ENCODE results near the gene CFAP20DC. TPM values are rescaled to one million over a fixed set of nuclear protein-coding genes. Genes with fewer than 3 reads are reported as not detected.

CFAP20DC gene
- total RNA-seq, 1 donor from 2014 or later = not detected

DNA sequence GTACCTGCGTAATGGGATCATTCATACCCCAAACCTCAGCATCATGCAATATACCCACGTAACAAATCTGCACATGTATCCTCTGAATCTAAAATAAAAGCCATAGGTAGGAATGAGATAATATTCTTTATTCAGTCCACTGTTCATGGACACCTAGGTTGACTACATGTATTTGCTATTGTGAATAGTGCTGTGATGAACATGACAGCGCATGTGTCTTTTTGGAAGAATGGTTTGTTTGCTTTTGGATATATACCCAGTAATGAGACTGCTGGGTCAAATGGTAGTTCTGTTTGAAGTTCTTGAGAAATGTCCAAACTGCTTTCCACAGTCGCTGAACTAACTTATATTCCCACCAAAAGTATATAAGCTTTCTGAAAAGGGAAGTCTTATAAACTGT is 265.4 kb downstream of the CFAP20DC start:
- peaks cover 41% of the 10 kb centered on the region for H3K9me3 ChIP-seq (replicated peaks)
- TF ChIP-seq CTCF (IDR thresholded peaks at IDR 0.05; ENCODE audit: borderline replicate concordance) = no peak

GRCh38 chr3:58783845-58784244 is 266.0 kb downstream of the CFAP20DC start:
- Histone ChIP-seq H3K4me1 (no peaks in the 10 kb centered on the region), H3K36me3 (no peaks in the 10 kb centered on the region), H3K4me3 (no peak overlapping the region), H3K27ac (replicated peaks) (no peak overlapping the region), H3K9me3 (replicated peaks) (peaks cover 46% of the 10 kb centered on the region), H3K27me3 (ENCODE audit: low read depth) (no peaks in the 10 kb centered on the region)
- no peak for TF ChIP-seq CTCF (IDR thresholded peaks at IDR 0.05; ENCODE audit: borderline replicate concordance)
- no peak for DNase-seq
- intact Hi-C loops (cut with micrococcal nuclease) = no loop called here

More for the DNA sequence above, 265.4 kb downstream of the CFAP20DC start:
- Histone ChIP-seq H3K27me3 (ENCODE audit: low read depth) (no peaks in the 10 kb centered on the region), H3K36me3 (no peaks in the 10 kb centered on the region), H3K4me1 (no peaks in the 10 kb centered on the region), H3K27ac (replicated peaks) (no peak overlapping the region), H3K4me3 (no peak overlapping the region)
- intact Hi-C loops (cut with micrococcal nuclease) = no loop called here
- no peak for DNase-seq

DNA sequence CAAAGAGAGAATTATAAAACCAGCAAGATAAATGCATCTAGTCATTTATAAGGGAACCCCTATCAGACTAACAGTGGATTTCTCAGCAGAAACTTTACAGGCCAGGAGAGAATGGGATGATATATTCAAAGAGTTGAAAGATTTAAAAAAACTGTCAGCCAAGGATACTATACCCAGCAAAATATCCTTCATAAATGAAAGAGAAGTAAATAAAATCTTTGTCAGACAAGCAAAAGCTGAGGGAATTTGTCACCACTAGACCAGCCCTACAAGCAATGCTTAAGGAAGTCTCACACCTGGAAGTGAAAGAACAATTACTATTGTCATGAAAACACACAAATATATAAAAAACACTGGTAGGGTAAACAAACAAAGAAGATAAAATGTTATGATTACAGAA is 269.9 kb downstream of the CFAP20DC start:
- no peak overlapping the region for H3K4me3 ChIP-seq
- no peaks in the 10 kb centered on the region for H3K4me1 ChIP-seq
- no peak for TF ChIP-seq CTCF (IDR thresholded peaks at IDR 0.05; ENCODE audit: borderline replicate concordance)
- H3K9me3 ChIP-seq (replicated peaks) = peaks cover 54% of the 10 kb centered on the region
- no peak overlapping the region for H3K27ac ChIP-seq (replicated peaks)
- peaks cover 3% of the 10 kb centered on the region for H3K27me3 ChIP-seq (ENCODE audit: low read depth)
- DNase-seq = no peak
- H3K36me3 ChIP-seq = no peaks in the 10 kb centered on the region
- intact Hi-C loops (cut with micrococcal nuclease) = no loop called here

GRCh38 chr3:58776231-58776630 is 273.6 kb downstream of the CFAP20DC start:
- Histone ChIP-seq H3K9me3 (replicated peaks) (peaks cover 32% of the 10 kb centered on the region), H3K36me3 (no peaks in the 10 kb centered on the region), H3K4me1 (no peaks in the 10 kb centered on the region), H3K4me3 (no peak overlapping the region), H3K27ac (replicated peaks) (no peak overlapping the region), H3K27me3 (ENCODE audit: low read depth) (peaks cover 3% of the 10 kb centered on the region)
- TF ChIP-seq CTCF (IDR thresholded peaks at IDR 0.05; ENCODE audit: borderline replicate concordance) = no peak
- no peak for DNase-seq
- intact Hi-C loops (cut with micrococcal nuclease) = no loop called here

DNA sequence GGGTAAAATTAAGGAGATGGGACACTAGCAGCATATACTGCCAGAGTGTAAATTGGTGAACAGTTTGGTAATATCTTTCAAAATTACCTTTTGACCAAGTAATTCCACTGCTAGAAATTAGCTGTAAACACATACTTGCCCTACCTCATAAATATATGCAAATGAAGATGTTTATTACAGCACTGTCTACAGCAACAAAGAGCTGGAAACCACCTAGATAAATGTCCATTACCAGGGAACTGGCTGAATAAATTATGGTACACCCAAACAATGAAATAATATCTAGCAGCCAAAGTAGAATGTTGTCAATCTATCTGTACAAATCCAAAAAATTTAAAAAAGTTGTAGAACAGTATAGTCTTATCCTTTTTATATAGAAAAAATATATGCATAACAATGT is 277.4 kb downstream of the CFAP20DC start:
- Histone ChIP-seq H3K27ac (replicated peaks) (no peak overlapping the region), H3K4me1 (no peaks in the 10 kb centered on the region), H3K27me3 (ENCODE audit: low read depth) (peaks cover 3% of the 10 kb centered on the region), H3K4me3 (no peak overlapping the region), H3K36me3 (no peaks in the 10 kb centered on the region), H3K9me3 (replicated peaks) (peaks cover 4% of the 10 kb centered on the region)
- no peak for TF ChIP-seq CTCF (IDR thresholded peaks at IDR 0.05; ENCODE audit: borderline replicate concordance)
- DNase-seq = no peak
- intact Hi-C loops (cut with micrococcal nuclease) = no loop called here

DNA sequence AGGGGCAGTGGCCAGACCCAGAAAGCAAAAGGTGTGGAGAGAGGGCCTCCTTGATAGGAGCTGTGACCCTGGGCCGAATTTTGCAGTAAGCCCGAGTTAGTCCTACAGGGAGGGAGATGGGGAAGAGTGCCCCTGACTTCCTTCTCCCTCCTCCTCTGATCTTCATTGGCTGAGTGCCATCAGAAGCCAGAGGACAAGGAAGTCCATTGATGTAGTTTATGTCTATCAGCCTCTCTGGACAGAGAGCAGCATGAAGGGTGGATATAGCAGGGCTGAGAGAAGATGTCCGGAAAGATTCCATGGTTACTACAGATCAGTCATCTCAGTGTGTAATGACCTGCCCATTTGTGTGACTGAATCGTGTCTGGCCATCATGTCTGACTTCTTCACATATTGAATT is 280.8 kb downstream of the CFAP20DC start:
- no peak for DNase-seq
- Histone ChIP-seq H3K4me1 (no peaks in the 10 kb centered on the region), H3K27ac (replicated peaks) (no peak overlapping the region), H3K9me3 (replicated peaks) (peaks cover 13% of the 10 kb centered on the region), H3K27me3 (ENCODE audit: low read depth) (peaks cover 4% of the 10 kb centered on the region), H3K4me3 (no peak overlapping the region), H3K36me3 (no peaks in the 10 kb centered on the region)
- intact Hi-C loops (cut with micrococcal nuclease) = no loop called here
- no peak for TF ChIP-seq CTCF (IDR thresholded peaks at IDR 0.05; ENCODE audit: borderline replicate concordance)
